Measurements from ENCODE around the gene BOK. TPM values are rescaled to one million over a fixed set of nuclear protein-coding genes. Genes with fewer than 3 reads are reported as not detected.
"Not testable (repeated sequence)": the region's sequence is repeated elsewhere in the genome, so short reads cannot be mapped to it uniquely, and the experiment has no call there.

The BOK gene
- total and polyA plus RNA-seq, 2 donors = 2.5 to 5.1 TPM

GRCh38 chr2:241590496-241591455 lies 32.2 kb downstream of the BOK start:
- H3K27ac ChIP-seq (ENCODE audit: low read depth in 1 of 2, low read length in 1 of 2); H3K4me3 ChIP-seq (ENCODE audit: low read length in 2 of 2); H3K27me3 ChIP-seq (ENCODE audit: control insufficient read depth in 2 of 2, insufficient read depth in 1 of 2, low read length in 1 of 2); DNase-seq (ENCODE audit: low read depth in 6 of 9, low spot score in 9 of 9); H3K4me1 ChIP-seq (ENCODE audit: control insufficient read depth in 2 of 2, insufficient read depth in 2 of 2, low read length in 2 of 2): not testable (repeated sequence)
- 91% methylated on average over 33 of the region's 33 CpGs for WGBS
- Histone ChIP-seq H3K36me3 (ENCODE audit: control insufficient read depth in 2 of 2, insufficient read depth in 2 of 2, low read length in 1 of 2) (peaks cover 5 to 20% of the 10 kb centered on the region in 2 donors), H3K9me3 (ENCODE audit: control insufficient read depth in 2 of 2, insufficient read depth in 1 of 2, low read length in 1 of 2) (peaks cover 3 to 20% of the 10 kb centered on the region in 2 donors)

GRCh38 chr2:241592126-241592845 lies 33.7 kb downstream of the BOK start:
- Histone ChIP-seq H3K4me1 (ENCODE audit: control insufficient read depth in 2 of 2, insufficient read depth in 2 of 2, low read length in 2 of 2) (no peaks in the 10 kb centered on the region), H3K27me3 (ENCODE audit: control insufficient read depth in 2 of 2, insufficient read depth in 1 of 2, low read length in 1 of 2) (no peaks in the 10 kb centered on the region), H3K4me3 (ENCODE audit: low read length in 2 of 2) (no peak overlapping the region), H3K27ac (ENCODE audit: low read depth in 1 of 2, low read length in 1 of 2) (no peak overlapping the region), H3K36me3 (ENCODE audit: control insufficient read depth in 2 of 2, insufficient read depth in 2 of 2, low read length in 1 of 2) (peaks cover 5 to 27% of the 10 kb centered on the region in 2 donors), H3K9me3 (ENCODE audit: control insufficient read depth in 2 of 2, insufficient read depth in 1 of 2, low read length in 1 of 2) (peaks cover 0 to 9% of the 10 kb centered on the region in 2 donors)
- 98% methylated on average over 18 of the region's 18 CpGs for WGBS
- DNase-seq (ENCODE audit: low read depth in 6 of 9, low spot score in 9 of 9) = no peak

- peaks cover 5 to 30% of the 10 kb centered on the region in 2 donors for H3K36me3 ChIP-seq (ENCODE audit: control insufficient read depth in 2 of 2, insufficient read depth in 2 of 2, low read length in 1 of 2)
Measured at GRCh38 chr2:241593271-241593670, 34.7 kb downstream of the BOK start.

GRCh38 chr2:241595600-241596140 lies 37.1 kb downstream of the BOK start:
- Histone ChIP-seq H3K4me3 (ENCODE audit: low read length in 2 of 2) (no peak overlapping the region), H3K27ac (ENCODE audit: low read depth in 1 of 2, low read length in 1 of 2) (no peak overlapping the region), H3K9me3 (ENCODE audit: control insufficient read depth in 2 of 2, insufficient read depth in 1 of 2, low read length in 1 of 2) (no peaks in the 10 kb centered on the region), H3K27me3 (ENCODE audit: control insufficient read depth in 2 of 2, insufficient read depth in 1 of 2, low read length in 1 of 2) (no peaks in the 10 kb centered on the region), H3K36me3 (ENCODE audit: control insufficient read depth in 2 of 2, insufficient read depth in 2 of 2, low read length in 1 of 2) (peaks cover 8 to 33% of the 10 kb centered on the region in 2 donors), H3K4me1 (ENCODE audit: control insufficient read depth in 2 of 2, insufficient read depth in 2 of 2, low read length in 2 of 2) (no peaks in the 10 kb centered on the region)
- peak in 1 of 9 donors; percentile 31 for DNase-seq (ENCODE audit: low read depth in 6 of 9, low spot score in 9 of 9)
- WGBS = 96% methylated on average over 15 of the region's 15 CpGs

More at GRCh38 chr2:241593271-241593670, 34.7 kb downstream of the BOK start:
- no peak for DNase-seq (ENCODE audit: low read depth in 6 of 9, low spot score in 9 of 9)
- H3K9me3 ChIP-seq (ENCODE audit: control insufficient read depth in 2 of 2, insufficient read depth in 1 of 2, low read length in 1 of 2) = peaks cover 0 to 6% of the 10 kb centered on the region in 2 donors
- no peak overlapping the region for H3K27ac ChIP-seq (ENCODE audit: low read depth in 1 of 2, low read length in 1 of 2)
- H3K27me3 ChIP-seq (ENCODE audit: control insufficient read depth in 2 of 2, insufficient read depth in 1 of 2, low read length in 1 of 2) = no peaks in the 10 kb centered on the region
- H3K4me3 ChIP-seq (ENCODE audit: low read length in 2 of 2) = no peak overlapping the region
- H3K4me1 ChIP-seq (ENCODE audit: control insufficient read depth in 2 of 2, insufficient read depth in 2 of 2, low read length in 2 of 2) = no peaks in the 10 kb centered on the region
- 97% methylated on average over 16 of the region's 16 CpGs for WGBS

- Histone ChIP-seq H3K27me3 (ENCODE audit: control insufficient read depth in 2 of 2, insufficient read depth in 1 of 2, low read length in 1 of 2) (no peaks in the 10 kb centered on the region), H3K36me3 (ENCODE audit: control insufficient read depth in 2 of 2, insufficient read depth in 2 of 2, low read length in 1 of 2) (peaks cover 10 to 42% of the 10 kb centered on the region in 2 donors), H3K9me3 (ENCODE audit: control insufficient read depth in 2 of 2, insufficient read depth in 1 of 2, low read length in 1 of 2) (no peaks in the 10 kb centered on the region), H3K4me3 (ENCODE audit: low read length in 2 of 2) (no peak overlapping the region), H3K4me1 (ENCODE audit: control insufficient read depth in 2 of 2, insufficient read depth in 2 of 2, low read length in 2 of 2) (no peaks in the 10 kb centered on the region), H3K27ac (ENCODE audit: low read depth in 1 of 2, low read length in 1 of 2) (no peak overlapping the region)
- 97% methylated on average over 6 of the region's 6 CpGs for WGBS
- no peak for DNase-seq (ENCODE audit: low read depth in 6 of 9, low spot score in 9 of 9)
Measured at GRCh38 chr2:241597561-241597960, 39.0 kb downstream of the BOK start.

GRCh38 chr2:241598061-241598460 lies 39.5 kb downstream of the BOK start:
- no peaks in the 10 kb centered on the region for H3K27me3 ChIP-seq (ENCODE audit: control insufficient read depth in 2 of 2, insufficient read depth in 1 of 2, low read length in 1 of 2)
- peaks cover 10 to 46% of the 10 kb centered on the region in 2 donors for H3K36me3 ChIP-seq (ENCODE audit: control insufficient read depth in 2 of 2, insufficient read depth in 2 of 2, low read length in 1 of 2)
- WGBS = 92% methylated on average over 5 of the region's 5 CpGs
- H3K27ac ChIP-seq (ENCODE audit: low read depth in 1 of 2, low read length in 1 of 2) = no peak overlapping the region
- no peak for DNase-seq (ENCODE audit: low read depth in 6 of 9, low spot score in 9 of 9)
- H3K4me3 ChIP-seq (ENCODE audit: low read length in 2 of 2) = no peak overlapping the region
- no peaks in the 10 kb centered on the region for H3K4me1 ChIP-seq (ENCODE audit: control insufficient read depth in 2 of 2, insufficient read depth in 2 of 2, low read length in 2 of 2)
- no peaks in the 10 kb centered on the region for H3K9me3 ChIP-seq (ENCODE audit: control insufficient read depth in 2 of 2, insufficient read depth in 1 of 2, low read length in 1 of 2)

GRCh38 chr2:241598487-241598886 lies 39.9 kb downstream of the BOK start:
- H3K4me3 ChIP-seq (ENCODE audit: low read length in 2 of 2) = no peak overlapping the region
- DNase-seq (ENCODE audit: low read depth in 6 of 9, low spot score in 9 of 9) = no peak
- H3K36me3 ChIP-seq (ENCODE audit: control insufficient read depth in 2 of 2, insufficient read depth in 2 of 2, low read length in 1 of 2) = peaks cover 10 to 43% of the 10 kb centered on the region in 2 donors
- no peaks in the 10 kb centered on the region for H3K9me3 ChIP-seq (ENCODE audit: control insufficient read depth in 2 of 2, insufficient read depth in 1 of 2, low read length in 1 of 2)
- H3K27ac ChIP-seq (ENCODE audit: low read depth in 1 of 2, low read length in 1 of 2) = no peak overlapping the region
- 94% methylated on average over 1 of the region's 1 CpG for WGBS
- no peaks in the 10 kb centered on the region for H3K27me3 ChIP-seq (ENCODE audit: control insufficient read depth in 2 of 2, insufficient read depth in 1 of 2, low read length in 1 of 2)
- H3K4me1 ChIP-seq (ENCODE audit: control insufficient read depth in 2 of 2, insufficient read depth in 2 of 2, low read length in 2 of 2) = peaks cover 0 to 2% of the 10 kb centered on the region in 2 donors

GRCh38 chr2:241599615-241600014 lies 41.1 kb downstream of the BOK start:
- WGBS = 96% methylated on average over 6 of the region's 6 CpGs
- H3K36me3 ChIP-seq (ENCODE audit: control insufficient read depth in 2 of 2, insufficient read depth in 2 of 2, low read length in 1 of 2) = peaks cover 7 to 36% of the 10 kb centered on the region in 2 donors
- no peak for DNase-seq (ENCODE audit: low read depth in 6 of 9, low spot score in 9 of 9)

More at GRCh38 chr2:241599615-241600014, 41.1 kb downstream of the BOK start:
- Histone ChIP-seq H3K27me3 (ENCODE audit: control insufficient read depth in 2 of 2, insufficient read depth in 1 of 2, low read length in 1 of 2) (no peaks in the 10 kb centered on the region), H3K27ac (ENCODE audit: low read depth in 1 of 2, low read length in 1 of 2) (no peak overlapping the region), H3K4me3 (ENCODE audit: low read length in 2 of 2) (no peak overlapping the region), H3K9me3 (ENCODE audit: control insufficient read depth in 2 of 2, insufficient read depth in 1 of 2, low read length in 1 of 2) (no peaks in the 10 kb centered on the region), H3K4me1 (ENCODE audit: control insufficient read depth in 2 of 2, insufficient read depth in 2 of 2, low read length in 2 of 2) (peaks cover 0 to 6% of the 10 kb centered on the region in 2 donors)
